Activated B cell treated with CpG ODN at 0.5 μM for 24 hours (primary cell): ENCODE measurements around the gene B4GALNT3. TPM values are rescaled to one million over a fixed set of nuclear protein-coding genes. Genes with fewer than 3 reads are reported as not detected.

Experiments used
- ATAC-seq: fragments of 200-7000 bp; cut with Tn5 transposase; one replicate; pipeline ENCODE4 v1.10.0; 2021; ENCODE audit warnings: low read depth, mild to moderate bottlenecking, moderate library complexity
- CTCF ChIA-PET: fragments of 350-600 bp; sonication (Branson Sonifier 250); formaldehyde crosslinking; loops from one replicate; lab custom pipeline; 2021; ENCODE audit warnings: antibody characterized with exemption; lab: Charles Lee
- POLR2A ChIA-PET: fragments of 350-600 bp; sonication (Branson Sonifier 250); formaldehyde crosslinking; loops from one replicate; lab custom pipeline; 2021; ENCODE audit warnings: antibody characterized with exemption; lab: Charles Lee
- DNase-seq: peaks from one replicate; pipeline ENCODE4 v3.0.0; 2022
- H3K27ac Mint-ChIP-seq: one replicate; pipeline ENCODE4 v1.8.0; 2020; ENCODE audit warnings: mixed read lengths
- H3K27me3 Mint-ChIP-seq: one replicate; pipeline ENCODE4 v1.8.0; 2021; ENCODE audit warnings: mixed read lengths
- H3K36me3 Mint-ChIP-seq: one replicate; pipeline ENCODE4 v1.8.0; 2021; ENCODE audit warnings: low read depth, mixed read lengths
- H3K4me1 Mint-ChIP-seq: one replicate; pipeline ENCODE4 v1.8.0; 2021; ENCODE audit warnings: mixed read lengths
- H3K4me3 Mint-ChIP-seq: one replicate; pipeline ENCODE4 v1.8.0; 2020; ENCODE audit warnings: mild to moderate bottlenecking, mixed read lengths
- H3K9me3 Mint-ChIP-seq: one replicate; pipeline ENCODE4 v1.8.0; 2020; ENCODE audit warnings: mixed read lengths
- intact Hi-C: fragments of 100-400 bp; cut with micrococcal nuclease; formaldehyde crosslinking; loops from one replicate; pipeline ENCODE4 v1.15.1; 2024
- total RNA-seq: library from RNA; stranded (reverse); gene quantifications from 2 replicates; pipeline ENCODE4 v1.2.3, GENCODE V29; 2022
- TF ChIP-seq, protein P1 (sequence below): fragments of 200-600 bp; IDR thresholded peaks from one replicate; pipeline ENCODE4 v1.8.0; 2022; ENCODE audit warnings: antibody characterized with exemption, mild to moderate bottlenecking

Gene B4GALNT3
- total RNA-seq, 1 donor from 2014 or later: not detected

DNA sequence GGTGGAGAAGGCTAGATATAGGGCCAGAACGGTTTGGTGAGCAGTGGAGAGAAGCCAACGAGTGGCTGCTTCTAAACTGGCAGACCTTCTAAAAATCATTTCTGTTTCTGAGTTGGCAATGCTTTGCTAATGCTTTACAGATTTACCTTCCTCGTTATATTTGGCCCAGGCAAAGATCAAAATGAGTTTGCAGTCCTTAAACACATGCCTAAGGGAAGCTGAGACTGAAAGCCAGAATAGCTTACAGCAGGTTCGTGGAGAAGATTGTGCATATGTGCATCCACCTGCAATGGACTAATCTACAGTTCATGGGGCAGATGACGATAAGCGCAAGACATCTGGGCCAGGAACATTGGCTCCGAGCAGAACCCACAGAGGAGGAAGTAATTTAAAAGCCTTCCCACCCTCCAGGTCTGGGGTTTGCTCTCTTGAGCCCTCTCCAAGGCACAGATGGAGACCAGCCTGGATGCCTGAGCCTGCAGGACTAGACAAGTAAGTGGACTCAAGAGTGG is 104.1 kb downstream of the B4GALNT3 start:
- TF ChIP-seq, protein P1, sequence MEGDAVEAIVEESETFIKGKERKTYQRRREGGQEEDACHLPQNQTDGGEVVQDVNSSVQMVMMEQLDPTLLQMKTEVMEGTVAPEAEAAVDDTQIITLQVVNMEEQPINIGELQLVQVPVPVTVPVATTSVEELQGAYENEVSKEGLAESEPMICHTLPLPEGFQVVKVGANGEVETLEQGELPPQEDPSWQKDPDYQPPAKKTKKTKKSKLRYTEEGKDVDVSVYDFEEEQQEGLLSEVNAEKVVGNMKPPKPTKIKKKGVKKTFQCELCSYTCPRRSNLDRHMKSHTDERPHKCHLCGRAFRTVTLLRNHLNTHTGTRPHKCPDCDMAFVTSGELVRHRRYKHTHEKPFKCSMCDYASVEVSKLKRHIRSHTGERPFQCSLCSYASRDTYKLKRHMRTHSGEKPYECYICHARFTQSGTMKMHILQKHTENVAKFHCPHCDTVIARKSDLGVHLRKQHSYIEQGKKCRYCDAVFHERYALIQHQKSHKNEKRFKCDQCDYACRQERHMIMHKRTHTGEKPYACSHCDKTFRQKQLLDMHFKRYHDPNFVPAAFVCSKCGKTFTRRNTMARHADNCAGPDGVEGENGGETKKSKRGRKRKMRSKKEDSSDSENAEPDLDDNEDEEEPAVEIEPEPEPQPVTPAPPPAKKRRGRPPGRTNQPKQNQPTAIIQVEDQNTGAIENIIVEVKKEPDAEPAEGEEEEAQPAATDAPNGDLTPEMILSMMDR: no peak
- peak overlapping the region; percentile 39 for H3K4me3 Mint-ChIP-seq
- intact Hi-C loops: no loop called here
- H3K27me3 Mint-ChIP-seq: peaks cover 8% of the 10 kb centered on the region
- H3K9me3 Mint-ChIP-seq: no peaks in the 10 kb centered on the region
- no peaks in the 10 kb centered on the region for H3K36me3 Mint-ChIP-seq
- peaks cover 26% of the 10 kb centered on the region for H3K4me1 Mint-ChIP-seq
- ChIA-PET CTCF (interaction anchor here (1.2 to 2.8 kb wide), 2 partner anchors 248 to 250 kb away, joined by 3 to 9 read pairs; no protein-coding TSS in a partner anchor), POLR2A (interaction anchor here (0.6 kb wide), 3 partner anchors 382 to 770 kb away, joined by 3 to 6 read pairs (median 3); no protein-coding TSS in a partner anchor)
- DNase-seq (no peak), ATAC-seq (no peak)
- no peak overlapping the region for H3K27ac Mint-ChIP-seq

DNA sequence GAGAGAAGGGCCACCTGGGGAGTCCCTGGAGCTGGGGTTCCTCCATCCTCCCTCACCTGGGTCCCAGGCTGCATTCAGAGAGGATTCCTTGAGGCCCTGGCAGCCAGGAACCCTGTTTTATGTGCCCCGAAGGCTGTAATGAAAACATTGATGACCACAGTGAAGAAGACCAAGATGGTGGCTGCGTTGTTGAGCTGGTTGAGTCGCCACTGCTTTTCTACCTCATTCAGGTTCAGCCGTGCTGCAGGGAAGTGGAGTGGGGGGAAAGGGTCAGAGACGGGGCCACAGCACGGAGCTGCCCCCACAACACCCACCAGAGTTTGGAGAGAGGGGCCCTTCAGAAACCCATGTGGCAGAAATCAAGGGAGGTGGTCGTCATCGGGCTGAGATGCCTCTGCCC is 105.4 kb downstream of the B4GALNT3 start:
- CTCF ChIA-PET: interaction anchor here (2.8 kb wide), 1 partner anchor 249 kb away, joined by 9 read pairs; no protein-coding TSS in a partner anchor
- no peak overlapping the region for H3K27ac Mint-ChIP-seq
- no peaks in the 10 kb centered on the region for H3K9me3 Mint-ChIP-seq
- intact Hi-C loops: loop anchor here (5.0 kb wide), 1 partner anchor 527 kb away; no protein-coding TSS in a partner anchor
- POLR2A ChIA-PET: no interaction called here
- no peak for ATAC-seq
- peaks cover 30% of the 10 kb centered on the region for H3K4me1 Mint-ChIP-seq
- no peak for DNase-seq
- no peak overlapping the region for H3K4me3 Mint-ChIP-seq
- H3K27me3 Mint-ChIP-seq: peaks cover under 1% of the 10 kb centered on the region
- H3K36me3 Mint-ChIP-seq: no peaks in the 10 kb centered on the region
- TF ChIP-seq, protein P1: no peak

DNA sequence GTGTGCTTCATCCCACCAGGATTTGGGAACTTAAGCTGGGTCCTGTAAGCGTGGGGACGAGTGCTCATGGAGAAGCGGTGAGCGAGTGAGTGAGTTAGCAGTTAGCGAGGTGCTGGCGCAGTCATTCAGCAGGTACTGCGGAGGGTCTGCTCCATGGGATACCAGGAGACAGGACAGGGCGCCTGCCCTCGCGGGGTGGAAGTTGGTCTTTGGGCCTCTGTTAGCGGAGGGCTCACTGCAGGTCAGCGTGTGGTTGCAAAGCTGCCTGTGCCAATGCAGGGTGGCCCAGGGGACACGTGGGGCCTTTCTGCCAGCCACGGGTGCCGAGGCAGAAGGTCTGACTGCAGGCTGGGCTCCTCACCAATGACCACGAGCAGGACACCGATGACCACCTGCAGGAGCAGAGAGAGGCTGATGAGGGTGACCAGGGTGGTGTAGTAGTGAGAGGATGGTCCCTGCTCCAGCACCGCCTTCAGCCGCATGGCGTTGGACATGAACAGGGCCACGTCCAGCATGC is 105.9 kb downstream of the B4GALNT3 start:
- H3K27me3 Mint-ChIP-seq: no peaks in the 10 kb centered on the region
- POLR2A ChIA-PET: no interaction called here
- no peaks in the 10 kb centered on the region for H3K9me3 Mint-ChIP-seq
- H3K27ac Mint-ChIP-seq: no peak overlapping the region
- DNase-seq: no peak
- H3K36me3 Mint-ChIP-seq: no peaks in the 10 kb centered on the region
- CTCF ChIA-PET: interaction anchor here (2.8 kb wide), 1 partner anchor 249 kb away, joined by 9 read pairs; no protein-coding TSS in a partner anchor
- TF ChIP-seq, protein P1: no peak
- H3K4me1 Mint-ChIP-seq: peaks cover 30% of the 10 kb centered on the region
- ATAC-seq: no peak
- no peak overlapping the region for H3K4me3 Mint-ChIP-seq
- intact Hi-C loops: loop anchor here (5.0 kb wide), 1 partner anchor 527 kb away; no protein-coding TSS in a partner anchor

DNA sequence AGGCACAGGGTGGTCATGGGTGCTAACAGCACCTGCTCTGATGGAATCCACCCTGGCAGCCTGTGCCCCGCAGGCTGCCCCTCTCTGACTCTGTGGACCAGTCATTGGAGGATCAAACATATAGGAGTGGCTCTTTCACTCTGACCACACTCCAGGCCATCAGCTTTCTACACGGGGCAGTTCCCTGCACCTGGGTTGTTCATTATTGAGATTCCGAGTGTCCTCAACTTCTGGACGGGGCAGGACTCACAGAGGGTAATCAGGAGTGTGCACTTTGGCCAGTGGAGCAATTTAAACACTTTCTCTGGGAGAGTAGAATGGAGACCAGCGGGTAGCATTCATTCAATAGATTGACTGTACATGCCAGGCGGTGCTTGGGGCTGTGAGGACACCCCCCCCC is 108.7 kb downstream of the B4GALNT3 start:
- TF ChIP-seq, protein P1: no peak
- ChIA-PET CTCF (interaction anchor here (4.3 kb wide), 1 partner anchor 246 kb away, joined by 33 read pairs; no protein-coding TSS in a partner anchor), POLR2A (no interaction called here)
- Mint-ChIP-seq H3K9me3 (no peaks in the 10 kb centered on the region), H3K27me3 (no peaks in the 10 kb centered on the region), H3K4me3 (no peak overlapping the region), H3K4me1 (peaks cover 13% of the 10 kb centered on the region), H3K36me3 (no peaks in the 10 kb centered on the region), H3K27ac (no peak overlapping the region)
- no peak for DNase-seq
- intact Hi-C loops: loop anchor here (2.0 to 5.0 kb wide), 3 partner anchors 182 to 524 kb away; no protein-coding TSS in a partner anchor
- ATAC-seq: no peak

DNA sequence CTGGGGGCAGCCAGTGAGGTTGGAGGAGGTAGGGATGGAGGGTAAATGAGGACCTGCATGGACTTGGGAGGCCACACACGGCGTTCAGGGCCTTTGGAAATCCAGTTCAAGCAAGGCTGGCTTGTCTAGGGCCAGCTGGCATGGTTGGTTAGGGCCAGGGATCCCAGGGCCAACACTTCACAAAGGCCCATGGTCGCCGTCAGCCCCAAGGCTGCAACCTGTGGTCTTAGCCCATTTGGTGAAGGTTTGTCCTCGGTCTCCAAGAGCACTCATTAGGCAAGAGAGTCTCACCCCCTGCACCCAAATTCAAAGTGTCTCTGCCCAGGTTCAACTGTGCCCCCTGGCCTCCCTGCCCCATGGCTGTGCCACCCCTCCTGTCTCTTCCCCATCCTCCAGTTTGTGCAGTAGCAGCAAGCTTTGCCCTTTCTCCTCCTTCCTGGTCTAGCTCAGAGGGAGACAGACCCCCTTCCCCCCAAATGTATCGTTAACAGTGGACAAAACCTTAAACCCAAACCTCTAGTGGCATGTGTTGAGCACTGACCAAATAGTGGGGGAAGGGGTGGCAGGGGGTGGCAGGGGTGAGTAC is 109.4 kb downstream of the B4GALNT3 start:
- intact Hi-C loops: loop anchor here (1.0 to 5.0 kb wide), 6 partner anchors 182 to 1014 kb away; no protein-coding TSS in a partner anchor
- Mint-ChIP-seq H3K4me3 (peak overlapping the region; percentile 81), H3K27ac (no peak overlapping the region), H3K27me3 (no peaks in the 10 kb centered on the region), H3K4me1 (peaks cover 6% of the 10 kb centered on the region), H3K36me3 (no peaks in the 10 kb centered on the region), H3K9me3 (no peaks in the 10 kb centered on the region)
- DNase-seq (no peak), ATAC-seq (no peak)
- ChIA-PET POLR2A (interaction anchor here (0.6 to 1.3 kb wide), 4 partner anchors 180 to 973 kb away, joined by 3 to 7 read pairs (median 5); partner anchors contain the start of genes KDM5A and RAD52), CTCF (interaction anchor here (0.7 to 4.3 kb wide), 10 partner anchors 9 to 1014 kb away, joined by 3 to 33 read pairs (median 10); partner anchors contain the start of genes RAD52 and WNK1)
- TF ChIP-seq, protein P1: no peak
